Measurements from ENCODE around the gene KLRG1.

The KLRG1 gene

DNA sequence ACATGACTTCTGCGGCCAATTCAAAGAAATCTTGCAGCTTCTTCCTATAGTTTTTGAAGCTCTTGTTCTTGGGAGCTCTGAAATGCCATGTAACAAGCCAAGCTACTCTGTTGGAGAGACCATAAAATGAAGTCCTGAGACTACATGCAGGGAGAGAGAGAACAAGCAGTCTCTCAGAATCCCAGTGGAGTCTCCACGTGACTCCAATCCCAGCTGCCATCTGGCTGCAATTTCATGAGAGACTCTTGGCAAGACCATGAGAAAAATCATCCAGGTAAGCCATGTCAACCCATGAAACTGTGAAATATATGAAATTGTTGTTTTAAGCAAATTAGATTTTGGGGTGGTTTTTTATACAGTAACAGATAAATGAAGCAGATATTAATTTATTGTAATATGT is 54.4 kb downstream of the KLRG1 start:
- no peak for DNase-seq

DNA sequence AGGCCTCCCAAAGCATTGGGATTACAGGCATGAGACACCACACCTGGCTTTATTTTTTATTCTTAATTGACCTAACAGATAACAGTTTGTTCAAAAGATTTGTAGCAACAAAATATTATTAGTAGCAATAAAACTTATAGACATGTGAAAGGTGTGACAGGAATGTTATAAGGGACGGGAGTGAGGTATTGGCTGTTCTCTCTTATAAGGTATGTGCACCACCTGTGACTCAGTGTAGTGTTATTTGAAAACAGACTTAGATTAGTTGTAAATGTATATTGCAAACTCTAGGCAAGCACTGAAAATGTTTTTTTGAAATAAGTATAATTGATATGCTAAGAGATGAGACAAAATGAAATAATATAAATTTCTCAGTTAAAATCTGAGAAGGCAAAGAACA is 57.8 kb downstream of the KLRG1 start:
- no peak for DNase-seq

DNA sequence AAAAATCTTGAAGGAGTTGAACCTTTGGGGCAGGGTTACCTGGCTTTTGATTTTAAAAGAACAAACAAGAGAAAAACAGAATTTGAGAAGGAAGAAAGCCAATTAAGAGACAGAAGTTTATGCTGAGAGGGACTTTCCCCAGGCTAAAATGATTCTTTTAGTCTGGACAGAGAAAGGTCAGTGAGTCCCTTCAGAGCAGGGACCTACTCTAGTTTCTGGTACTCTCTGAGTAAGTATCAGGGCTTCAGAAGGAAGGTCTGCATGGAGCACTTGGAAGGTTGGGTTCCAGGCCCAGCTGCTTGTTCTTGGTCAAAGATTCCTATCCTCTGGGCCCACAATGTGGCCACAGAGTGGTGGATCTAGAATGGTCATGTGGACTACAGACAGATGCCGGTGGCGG is 59.6 kb downstream of the KLRG1 start:
- no peak for DNase-seq

DNA sequence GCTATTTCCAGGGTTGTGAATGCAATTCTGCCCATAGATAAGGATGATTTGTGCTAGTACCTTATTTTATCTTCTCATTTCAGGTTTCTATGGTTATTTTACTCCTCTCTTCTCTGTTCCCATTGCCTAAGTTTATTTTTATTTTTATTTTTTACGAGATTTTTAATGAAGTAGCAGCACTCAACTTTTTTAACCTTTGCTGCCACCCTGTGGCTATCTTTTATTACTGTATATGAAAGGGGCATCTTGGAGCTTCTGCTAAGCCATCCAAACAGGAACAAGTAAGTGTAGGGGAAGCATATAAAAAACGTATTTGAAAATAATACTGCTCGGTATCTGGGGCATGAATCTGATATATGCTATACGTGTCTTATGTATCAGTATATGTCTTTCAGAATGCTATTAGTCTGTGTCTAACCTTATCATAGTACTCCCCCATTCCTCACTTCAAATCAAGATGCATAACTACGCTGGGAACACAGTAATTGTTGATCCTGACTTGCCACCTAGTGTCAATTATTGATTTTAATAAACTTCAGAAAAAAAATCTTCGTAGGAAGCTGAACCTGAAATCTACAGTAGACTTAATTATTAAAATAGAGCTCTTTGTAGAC is 60.3 kb downstream of the KLRG1 start:
- DNase-seq, result peak in 1 of 2 experiments; percentile 12

DNA sequence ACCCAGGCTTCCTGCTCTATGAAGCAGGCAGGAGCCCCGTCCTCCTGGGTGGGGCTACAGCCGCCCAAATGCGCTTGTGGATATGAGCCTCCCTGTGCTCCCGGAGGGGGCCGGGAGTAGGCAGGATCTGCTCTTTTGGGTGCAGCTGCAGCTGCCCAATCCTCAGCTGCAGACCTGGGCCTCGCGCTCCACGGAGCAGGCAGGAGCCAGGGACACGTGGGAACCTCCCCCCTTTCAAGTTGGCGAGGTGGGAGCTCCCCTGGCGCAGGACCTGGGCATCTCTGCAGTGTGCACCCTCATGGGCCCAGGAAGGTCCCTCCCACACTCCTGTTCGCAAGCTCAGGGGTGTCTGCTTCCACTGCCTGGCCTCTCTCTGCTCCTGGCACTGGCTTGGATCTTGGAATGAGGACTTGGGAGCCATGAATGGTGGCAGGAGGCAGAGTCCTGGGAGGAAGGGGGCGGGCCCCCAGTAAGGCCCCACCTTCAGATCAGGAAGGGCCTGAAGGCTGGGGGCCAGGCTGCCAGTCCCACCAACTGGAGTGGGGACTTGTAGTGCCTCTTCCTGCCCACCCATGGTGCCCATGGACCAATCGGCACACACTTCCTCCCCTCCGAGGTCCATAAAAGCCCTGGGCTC is 61.3 kb downstream of the KLRG1 start:
- no peak for DNase-seq

DNA sequence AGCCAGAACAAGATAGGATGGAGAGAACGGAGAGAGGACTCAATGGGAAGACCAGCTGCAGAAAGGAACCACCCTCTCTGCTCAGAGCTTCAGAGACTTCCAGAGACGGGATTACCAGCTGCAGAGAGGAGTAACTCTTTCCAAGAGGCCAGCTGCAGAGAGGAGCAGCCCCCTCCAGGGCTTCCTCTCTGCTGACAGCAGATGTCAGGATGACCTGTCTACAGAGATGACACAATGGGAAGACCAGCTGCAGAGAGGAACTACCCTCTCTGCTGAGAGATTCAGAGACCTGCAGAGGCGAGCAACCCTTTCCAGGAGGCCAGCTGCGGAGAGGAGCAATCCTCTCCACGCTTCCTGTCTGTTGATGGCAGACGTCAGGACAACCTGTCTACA is 61.8 kb downstream of the KLRG1 start:
- no peak for DNase-seq

DNA sequence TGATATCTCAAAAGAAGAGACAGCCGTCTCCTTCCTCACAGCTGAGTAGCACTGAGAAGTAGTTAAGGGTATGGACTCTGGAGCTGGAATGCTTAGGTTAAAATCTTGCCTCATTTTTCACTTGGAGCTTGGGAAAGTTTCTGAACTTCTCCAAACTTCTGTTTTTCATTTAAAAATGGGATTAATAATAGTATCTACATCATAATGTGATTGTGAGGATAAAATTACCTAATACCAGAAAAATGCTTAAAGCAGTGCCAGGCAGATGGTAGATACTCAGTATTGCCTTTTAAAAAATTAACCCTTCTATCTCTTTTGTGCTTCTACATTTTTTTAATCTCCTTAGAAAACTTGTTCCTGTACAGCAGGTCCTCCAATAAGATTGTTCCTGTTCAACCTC is 63.3 kb downstream of the KLRG1 start:
- DNase-seq, result no peak
